ENCODE data around the gene CUL4A.
"Not testable (repeated sequence)": the region's sequence is repeated elsewhere in the genome, so short reads cannot be mapped to it uniquely, and the experiment has no call there.

Gene CUL4A

DNA sequence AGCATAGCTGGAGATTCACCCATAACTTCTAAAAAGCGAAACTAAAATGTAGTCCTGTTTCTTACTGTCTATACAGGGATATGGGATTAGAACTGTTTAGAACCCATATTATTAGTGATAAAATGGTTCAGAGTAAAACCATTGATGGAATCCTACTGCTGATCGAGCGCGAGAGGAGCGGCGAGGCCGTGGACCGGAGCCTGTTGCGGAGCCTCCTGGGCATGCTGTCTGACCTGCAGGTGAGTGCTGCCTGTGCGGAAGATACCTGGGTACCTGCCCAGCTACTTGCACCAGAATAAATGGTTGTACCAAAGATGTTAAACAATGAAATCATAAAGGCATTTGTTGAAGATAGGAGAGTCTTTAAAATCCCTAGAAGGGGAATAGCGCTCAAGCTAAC lies 23.7 kb downstream of the CUL4A start:
- TF ChIP-seq, protein P1, sequence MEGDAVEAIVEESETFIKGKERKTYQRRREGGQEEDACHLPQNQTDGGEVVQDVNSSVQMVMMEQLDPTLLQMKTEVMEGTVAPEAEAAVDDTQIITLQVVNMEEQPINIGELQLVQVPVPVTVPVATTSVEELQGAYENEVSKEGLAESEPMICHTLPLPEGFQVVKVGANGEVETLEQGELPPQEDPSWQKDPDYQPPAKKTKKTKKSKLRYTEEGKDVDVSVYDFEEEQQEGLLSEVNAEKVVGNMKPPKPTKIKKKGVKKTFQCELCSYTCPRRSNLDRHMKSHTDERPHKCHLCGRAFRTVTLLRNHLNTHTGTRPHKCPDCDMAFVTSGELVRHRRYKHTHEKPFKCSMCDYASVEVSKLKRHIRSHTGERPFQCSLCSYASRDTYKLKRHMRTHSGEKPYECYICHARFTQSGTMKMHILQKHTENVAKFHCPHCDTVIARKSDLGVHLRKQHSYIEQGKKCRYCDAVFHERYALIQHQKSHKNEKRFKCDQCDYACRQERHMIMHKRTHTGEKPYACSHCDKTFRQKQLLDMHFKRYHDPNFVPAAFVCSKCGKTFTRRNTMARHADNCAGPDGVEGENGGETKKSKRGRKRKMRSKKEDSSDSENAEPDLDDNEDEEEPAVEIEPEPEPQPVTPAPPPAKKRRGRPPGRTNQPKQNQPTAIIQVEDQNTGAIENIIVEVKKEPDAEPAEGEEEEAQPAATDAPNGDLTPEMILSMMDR (IDR thresholded peaks at IDR 0.05) = no peak

DNA sequence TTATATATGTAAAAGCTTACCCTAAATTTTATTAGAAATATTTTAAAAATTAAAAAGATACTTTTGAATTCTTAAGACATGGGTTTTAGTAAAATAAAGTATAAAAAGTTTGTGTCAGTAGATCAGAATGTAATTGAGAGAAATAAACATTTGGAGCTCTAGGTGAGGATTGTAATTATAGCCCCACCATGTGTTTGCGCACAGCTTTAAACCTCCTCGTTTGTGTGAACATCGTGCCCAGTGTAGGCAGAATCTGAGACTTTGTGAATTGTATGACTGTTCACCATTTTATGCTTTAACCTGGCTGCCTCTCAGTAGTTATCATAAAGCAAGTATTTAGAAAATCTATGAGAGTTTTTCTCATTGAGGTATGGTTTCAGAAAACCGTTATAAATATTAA lies 29.1 kb downstream of the CUL4A start:
- Histone ChIP-seq H3K36me3 (peaks cover 47 to 94% (median 85%) of the 10 kb centered on the region in 3 donors), H3K4me1 (no peaks in the 10 kb centered on the region), H3K4me3 (no peak overlapping the region), H3K27me3 (no peaks in the 10 kb centered on the region), H3K27ac (no peak overlapping the region), H3K9me3 (no peaks in the 10 kb centered on the region)
- TF ChIP-seq, protein P1 (IDR thresholded peaks at IDR 0.05) = no peak
- no peak for DNase-seq
- intact Hi-C loops (cut with DNase I; ENCODE audit: low total_unique reads) = no loop called here

More for the DNA sequence above, 23.7 kb downstream of the CUL4A start:
- no peaks in the 10 kb centered on the region for H3K27me3 ChIP-seq
- no peak overlapping the region for H3K4me3 ChIP-seq
- H3K27ac ChIP-seq = no peak overlapping the region
- intact Hi-C loops (cut with DNase I; ENCODE audit: low total_unique reads) = no loop called here
- no peaks in the 10 kb centered on the region for H3K4me1 ChIP-seq
- no peaks in the 10 kb centered on the region for H3K9me3 ChIP-seq
- DNase-seq = no peak
- peaks cover 45 to 94% (median 79%) of the 10 kb centered on the region in 3 donors for H3K36me3 ChIP-seq

DNA sequence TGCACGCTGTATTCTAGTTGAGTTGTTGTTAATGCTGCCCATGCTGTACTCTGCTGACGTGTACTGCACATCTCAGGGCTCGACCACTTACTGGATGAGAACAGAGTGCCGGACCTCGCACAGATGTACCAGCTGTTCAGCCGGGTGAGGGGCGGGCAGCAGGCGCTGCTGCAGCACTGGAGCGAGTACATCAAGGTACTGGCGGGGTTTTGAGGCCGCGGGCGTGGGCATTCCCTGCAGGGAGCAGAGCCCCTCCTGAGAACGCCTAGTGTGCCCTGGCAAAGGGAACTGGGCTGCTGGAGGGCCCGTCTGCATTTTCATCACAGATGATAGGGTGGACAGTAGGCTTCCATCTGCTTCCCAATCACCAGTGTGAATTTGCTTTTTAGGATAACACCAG lies 29.9 kb downstream of the CUL4A start:
- Histone ChIP-seq H3K4me1 (no peaks in the 10 kb centered on the region), H3K27me3 (no peaks in the 10 kb centered on the region), H3K27ac (no peak overlapping the region), H3K9me3 (no peaks in the 10 kb centered on the region), H3K4me3 (no peak overlapping the region), H3K36me3 (peaks cover 52 to 94% (median 83%) of the 10 kb centered on the region in 3 donors)
- TF ChIP-seq, protein P1 (IDR thresholded peaks at IDR 0.05) = no peak
- intact Hi-C loops (cut with DNase I; ENCODE audit: low total_unique reads) = no loop called here
- DNase-seq = no peak

DNA sequence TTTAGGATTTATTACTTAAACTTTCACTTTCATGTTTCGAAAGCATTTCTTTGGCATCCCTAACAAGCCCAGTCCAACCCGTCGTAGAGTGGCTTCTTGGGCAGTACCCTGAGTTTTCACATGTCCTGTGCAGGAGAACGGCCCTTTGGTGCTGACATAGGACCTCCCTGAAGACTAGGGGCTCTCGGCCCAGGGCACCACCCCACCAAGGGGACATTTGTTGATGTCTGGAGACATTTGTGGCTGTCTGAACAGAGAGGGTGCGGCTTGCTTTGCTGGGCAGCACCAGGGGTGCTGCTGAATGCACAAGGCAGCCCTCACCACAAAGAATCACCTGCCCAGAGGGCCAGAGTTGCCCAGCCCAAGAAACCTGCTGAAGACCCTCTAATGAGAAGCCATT lies 30.6 kb downstream of the CUL4A start:
- H3K36me3 ChIP-seq = peaks cover 52 to 94% (median 83%) of the 10 kb centered on the region in 3 donors
- intact Hi-C loops (cut with DNase I; ENCODE audit: low total_unique reads) = no loop called here
- DNase-seq = no peak
- H3K4me3 ChIP-seq = no peak overlapping the region
- no peak overlapping the region for H3K27ac ChIP-seq
- H3K27me3 ChIP-seq = no peaks in the 10 kb centered on the region
- H3K9me3 ChIP-seq = no peaks in the 10 kb centered on the region
- TF ChIP-seq, protein P1 (IDR thresholded peaks at IDR 0.05) = no peak
- no peaks in the 10 kb centered on the region for H3K4me1 ChIP-seq

DNA sequence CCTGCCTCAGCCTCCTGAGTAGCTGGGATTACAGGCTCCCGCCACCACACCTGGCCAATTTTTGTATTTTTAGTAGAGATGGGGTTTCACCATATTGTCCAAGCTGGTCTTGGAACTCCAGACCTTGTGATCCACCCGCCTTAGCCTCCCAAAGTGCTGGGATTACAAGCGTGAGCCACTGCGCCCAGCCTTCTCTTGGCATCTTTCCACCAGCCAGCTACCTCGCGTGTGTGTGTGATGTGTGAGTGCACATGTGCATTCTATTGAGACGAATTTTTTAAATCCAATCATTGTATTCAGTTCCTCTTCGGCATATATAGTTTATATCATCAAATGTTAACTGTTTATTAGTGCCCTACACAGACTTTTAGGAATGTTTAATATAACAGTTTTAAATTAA lies 32.2 kb downstream of the CUL4A start:
- H3K27me3 ChIP-seq; H3K27ac ChIP-seq; DNase-seq; H3K4me1 ChIP-seq; H3K4me3 ChIP-seq; H3K9me3 ChIP-seq; intact Hi-C loops (cut with DNase I; ENCODE audit: low total_unique reads): not testable (repeated sequence)
- H3K36me3 ChIP-seq = peaks cover 63 to 97% (median 86%) of the 10 kb centered on the region in 3 donors

DNA sequence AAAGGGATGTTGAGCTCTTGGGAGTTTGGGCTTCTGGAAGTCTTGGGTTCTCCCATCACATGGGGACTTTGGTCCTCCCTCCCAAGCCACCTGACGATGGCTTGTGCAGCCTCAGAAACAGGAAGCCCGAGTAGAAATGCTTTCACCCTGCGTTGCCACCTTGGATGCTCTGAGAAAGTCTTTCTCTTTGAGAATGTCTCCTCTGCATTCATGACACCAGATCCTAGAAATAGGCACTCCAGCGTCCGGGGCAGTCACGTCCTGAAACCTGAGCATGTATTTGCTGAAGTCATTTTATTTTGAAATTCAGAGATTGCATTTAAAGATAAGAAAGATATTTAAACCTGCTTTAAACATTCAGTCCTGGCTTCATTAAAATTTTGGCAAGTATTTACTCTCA lies 34.4 kb downstream of the CUL4A start:
- Histone ChIP-seq H3K4me1 (no peaks in the 10 kb centered on the region), H3K36me3 (peaks cover 77 to 100% (median 96%) of the 10 kb centered on the region in 3 donors), H3K9me3 (no peaks in the 10 kb centered on the region), H3K27ac (no peak overlapping the region), H3K4me3 (no peak overlapping the region), H3K27me3 (no peaks in the 10 kb centered on the region)
- intact Hi-C loops (cut with DNase I; ENCODE audit: low total_unique reads) = no loop called here
- DNase-seq = no peak
- TF ChIP-seq, protein P1 (IDR thresholded peaks at IDR 0.05) = no peak
